IMR-90 (cell line): ENCODE results near the gene SBF2. TPM values are rescaled to one million over a fixed set of nuclear protein-coding genes. Genes with fewer than 3 reads are reported as not detected.

ENCODE experiments used
- ATAC-seq: fragments of 200-7000 bp; cut with Tn5 transposase; 2 replicates; pipeline ENCODE4 v1.9.1; 2020; ENCODE audit warnings: low read depth, mild to moderate bottlenecking, moderate library complexity
- BruUV-seq: library from RNA; stranded (reverse); fragments of 400-500 nt; replicated peaks from 2 replicates; lab custom pipeline; 2021; lab: Mats Ljungman, UMichigan
- CTCF ChIA-PET: fragments of 300-600 bp; formaldehyde crosslinking; extraction: SDS; loops from one replicate; lab custom pipeline; 2021; ENCODE audit warnings: antibody characterized with exemption; lab: Yijun Ruan, JAX
- POLR2A ChIA-PET: fragments of 300-600 bp; sonication (Branson Sonifier 250); formaldehyde crosslinking; loops from one replicate; lab custom pipeline; 2022; ENCODE audit warnings: antibody characterized with exemption; ENCODE audit not compliant: unreplicated experiment; lab: Charles Lee
- DNase-seq: peaks from one replicate; pipeline ENCODE4 v3.0.0; 2013
- H2AFZ ChIP-seq: replicated peaks from 2 replicates; pipeline ENCODE3; 2013; ENCODE audit warnings: low read length, mild to moderate bottlenecking; ENCODE audit not compliant: poor library complexity
- H2AK5ac ChIP-seq: 2 replicates; pipeline ENCODE4 v1.6.1; 2013; ENCODE audit warnings: low read depth, low read length, inconsistent platforms
- H2AK9ac ChIP-seq: replicated peaks from 2 replicates; pipeline ENCODE3; 2013; ENCODE audit warnings: mild to moderate bottlenecking, low read depth, low read length, moderate library complexity; ENCODE audit not compliant: poor library complexity
- H2BK120ac ChIP-seq: 2 replicates; pipeline ENCODE4 v1.6.1; 2013; ENCODE audit warnings: low read depth, low read length, inconsistent platforms
- H2BK15ac ChIP-seq: 3 replicates; pipeline ENCODE4 v1.6.1; 2013; ENCODE audit warnings: low read depth, low read length, inconsistent platforms
- H2BK20ac ChIP-seq: 2 replicates; pipeline ENCODE4 v1.6.1; 2013; ENCODE audit warnings: low read depth, mild to moderate bottlenecking, inconsistent platforms, low read length, moderate library complexity
- H2BK5ac ChIP-seq: 2 replicates; pipeline ENCODE4 v1.6.1; 2013; ENCODE audit warnings: mild to moderate bottlenecking, low read depth, low read length, inconsistent platforms; ENCODE audit not compliant: poor library complexity, severe bottlenecking
- H3K14ac ChIP-seq: replicated peaks from 2 replicates; pipeline ENCODE4 v1.6.1; 2013; ENCODE audit warnings: low read depth, low read length, inconsistent platforms
- H3K18ac ChIP-seq: 2 replicates; pipeline ENCODE4 v1.6.1; 2013; ENCODE audit warnings: low read depth, low read length, control low read depth
- H3K23ac ChIP-seq: 2 replicates; pipeline ENCODE4 v1.6.1; 2013; ENCODE audit warnings: low read depth, low read length, inconsistent platforms
- H3K27ac ChIP-seq: 2 replicates; pipeline ENCODE4 v1.5.1; 2013; ENCODE audit warnings: mild to moderate bottlenecking, control low read depth, low read length; ENCODE audit not compliant: insufficient read depth
- H3K27me3 ChIP-seq: 2 replicates; pipeline ENCODE4 v1.6.1; 2013; ENCODE audit warnings: low read length; ENCODE audit not compliant: control insufficient read depth, insufficient read depth
- H3K36me3 ChIP-seq: 2 replicates; pipeline ENCODE4 v1.6.1; 2013; ENCODE audit warnings: low read length, mixed read lengths; ENCODE audit not compliant: control insufficient read depth, insufficient read depth
- H3K4ac ChIP-seq: 2 replicates; pipeline ENCODE4 v1.6.1; 2013; ENCODE audit warnings: low read depth, low read length, inconsistent platforms
- H3K4me1 ChIP-seq: 2 replicates; pipeline ENCODE4 v1.6.1; 2013; ENCODE audit warnings: low read length, mixed read lengths; ENCODE audit not compliant: control insufficient read depth, insufficient read depth
- H3K4me2 ChIP-seq: 2 replicates; pipeline ENCODE4 v1.6.1; 2013; ENCODE audit warnings: low read depth, mild to moderate bottlenecking, control low read depth, low read length, moderate library complexity
- H3K4me3 ChIP-seq: 2 replicates; pipeline ENCODE4 v1.5.1; 2013; ENCODE audit warnings: low read depth, mild to moderate bottlenecking, control low read depth, low read length, moderate library complexity; ENCODE audit not compliant: insufficient read depth
- H3K56ac ChIP-seq: 2 replicates; pipeline ENCODE4 v1.6.1; 2013; ENCODE audit warnings: low read length, inconsistent platforms; ENCODE audit not compliant: insufficient read depth; ENCODE audit errors: extremely low read depth
- H3K79me1 ChIP-seq, 2 experiments: 2 replicates each; pipeline ENCODE4 v1.6.1; 2013; ENCODE audit warnings: low read length in 2 of 2, inconsistent platforms in 1 of 2, low read depth in 1 of 2
- H3K9ac ChIP-seq: 2 replicates; pipeline ENCODE4 v1.6.1; 2013; ENCODE audit warnings: low read depth, low read length, control low read depth
- H3K9me1 ChIP-seq: 2 replicates; pipeline ENCODE4 v1.6.1; 2013; ENCODE audit warnings: low read length, inconsistent platforms; ENCODE audit not compliant: insufficient read depth
- H3K9me3 ChIP-seq: 2 replicates; pipeline ENCODE4 v1.6.1; 2013; ENCODE audit warnings: low read length; ENCODE audit not compliant: control insufficient read depth, insufficient read depth
- H4K20me1 ChIP-seq: 2 replicates; pipeline ENCODE4 v1.6.1; 2013; ENCODE audit warnings: low read length, inconsistent platforms; ENCODE audit not compliant: insufficient read depth
- H4K5ac ChIP-seq: 2 replicates; pipeline ENCODE4 v1.6.1; 2013; ENCODE audit warnings: mild to moderate bottlenecking, low read depth, low read length, control low read depth
- H4K8ac ChIP-seq, 2 experiments: 2 replicates each; pipeline ENCODE4 v1.6.1; 2013; ENCODE audit warnings: low read depth in 2 of 2, low read length in 2 of 2, control low read depth in 1 of 2, inconsistent platforms in 1 of 2
- H4K91ac ChIP-seq: 2 replicates; pipeline ENCODE4 v1.6.1; 2013; ENCODE audit warnings: low read depth, low read length, inconsistent platforms; ENCODE audit not compliant: insufficient read depth
- RCOR1 ChIP-seq: IDR thresholded peaks from 2 replicates; pipeline ENCODE4 v1.6.1; 2012; ENCODE audit warnings: mild to moderate bottlenecking, low read length, improper control_type of control experiment; ENCODE audit not compliant: insufficient replicate concordance
- WGBS, 2 experiments: methylation state at CpG; one replicate each; pipeline versions ENCODE4 v1.1.5 to v1.1.7; 2013; ENCODE audit warnings: missing lambda C conversion rate in 2 of 2; ENCODE audit not compliant: insufficient read length in 1 of 2; ENCODE audit errors: extremely low coverage in 2 of 2; 5-methylcytosine and 5-hydroxymethylcytosine counted together
- dilution Hi-C: fragments of 300-500 bp; cut with HindIII; formaldehyde crosslinking; loops from one replicate; pipeline ENCODE4 v1.14.3; 2018; ENCODE audit warnings: low sequenced_read_pairs; ENCODE audit not compliant: unreplicated experiment
- in situ Hi-C: fragments of 300-500 bp; cut with MboI; formaldehyde crosslinking; loops from 3 replicates; pipeline ENCODE4 v1.14.3; 2019; ENCODE audit warnings: low sequenced_read_pairs, inconsistent platforms, mixed read lengths
- intact Hi-C: fragments of 100-400 bp; cut with micrococcal nuclease; formaldehyde crosslinking; loops from 2 replicates; pipeline ENCODE4 v1.10.0; 2022
- polyA plus RNA-seq, 3 experiments: library from polyadenylated mRNA; depleted of rRNA; stranded (reverse); fragments of >200 nt; gene quantifications; 2 replicates each; pipeline ENCODE4 v1.2.3, GENCODE V29; 2012; ENCODE audit warnings: low replicate concordance in 1 of 3
- total RNA-seq: library from RNA; depleted of rRNA; stranded (reverse); fragments of >200 nt; gene quantifications from 2 replicates; pipeline ENCODE4 v1.2.3, GENCODE V29; 2012

The SBF2 gene
- total and polyA plus RNA-seq, 2 of the 4 experiments (the other 2 are of a cell fraction): 23.8 to 51.8 TPM

- Histone ChIP-seq H4K8ac (peak overlapping the region; percentile 27 to 79), H3K4me2 (peak overlapping the region; percentile 17; the same call in 1 of the 2 replicates), H2BK20ac (peak overlapping the region; percentile 86), H2BK120ac (peak overlapping the region; percentile 88), H4K91ac (peak overlapping the region; percentile 89), H2AFZ (no peak overlapping the region), H3K4ac (peak overlapping the region; percentile 70), H3K4me3 (no peak overlapping the region), H3K14ac (peak overlapping the region; percentile 87), H3K23ac (peak overlapping the region; percentile 49; the same call in 1 of the 2 replicates), H2AK5ac (peak overlapping the region; percentile 92), H3K36me3 (peaks cover 7% of the 10 kb centered on the region), H2BK15ac (peak overlapping the region; percentile 96; the same call in 2 of the 3 replicates), H3K9me1 (peaks cover 14% of the 10 kb centered on the region), H3K4me1 (peaks cover 16% of the 10 kb centered on the region), H3K27ac (peak overlapping the region; percentile 85), H3K56ac (peak overlapping the region; percentile 78), H2AK9ac (no peak overlapping the region), H3K9ac (peak overlapping the region; percentile 60), H3K9me3 (no peaks in the 10 kb centered on the region), H2BK5ac (peak overlapping the region; percentile 80), H3K27me3 (no peaks in the 10 kb centered on the region), H4K5ac (peak overlapping the region; percentile 96), H3K18ac (peak overlapping the region; percentile 92), H4K20me1 (no peaks in the 10 kb centered on the region), H3K79me1 (peaks cover 4 to 41% of the 10 kb centered on the region in 2 experiments)
- dilution Hi-C loops: no loop called here
- no CpG with 5 or more reads among the region's 4 CpGs for WGBS, 2 experiments
- ATAC-seq (no peak), DNase-seq (no peak)
- ChIA-PET POLR2A (no interaction called here), CTCF (interaction anchor here (1.4 kb wide), 1 partner anchor 100 kb away, joined by 4 read pairs; no protein-coding TSS in a partner anchor)
- TF ChIP-seq RCOR1: no peak
- no TSS peak for BruUV-seq
- in situ Hi-C loops: no loop called here
- intact Hi-C loops: loop anchor here (2.0 to 10.0 kb wide), 2 partner anchors 49 to 217 kb away; no protein-coding TSS in a partner anchor
Measured at GRCh38 chr11:9858218-9858617, 435.8 kb downstream of the SBF2 start.
